Stimulated activated effector memory CD8-positive, alpha-beta T cell treated with anti-CD3 and anti-CD28 coated beads, Interleukin-12 subunit alpha, Interleukin-12 subunit beta, amount 100 ng/mL, for 72 hours (primary cell): ENCODE results near the gene USP6NL.

Source experiments
- ATAC-seq: fragments of 150-1000 bp; cut with Tn5 transposase; 2 replicates; pipeline ENCODE4 v1.10.0; 2021
- DNase-seq, 2 donors: peaks; one replicate each; pipeline ENCODE4 v3.0.0; 2021 to 2022; ENCODE audit warnings: low spot score in 2 of 2
- H3K27ac Mint-ChIP-seq: one replicate; pipeline ENCODE4 v1.8.0; 2022; ENCODE audit warnings: mild to moderate bottlenecking, mixed read lengths
- H3K36me3 Mint-ChIP-seq: one replicate; pipeline ENCODE4 v1.8.0; 2022; ENCODE audit warnings: mild to moderate bottlenecking, mixed read lengths
- H3K4me1 Mint-ChIP-seq: one replicate; pipeline ENCODE4 v1.8.0; 2022; ENCODE audit warnings: mixed read lengths
- H3K4me3 Mint-ChIP-seq: one replicate; pipeline ENCODE4 v1.8.0; 2022; ENCODE audit warnings: mild to moderate bottlenecking, mixed read lengths
- H3K9me3 Mint-ChIP-seq: one replicate; pipeline ENCODE4 v1.8.0; 2022; ENCODE audit warnings: mixed read lengths

Gene USP6NL

DNA sequence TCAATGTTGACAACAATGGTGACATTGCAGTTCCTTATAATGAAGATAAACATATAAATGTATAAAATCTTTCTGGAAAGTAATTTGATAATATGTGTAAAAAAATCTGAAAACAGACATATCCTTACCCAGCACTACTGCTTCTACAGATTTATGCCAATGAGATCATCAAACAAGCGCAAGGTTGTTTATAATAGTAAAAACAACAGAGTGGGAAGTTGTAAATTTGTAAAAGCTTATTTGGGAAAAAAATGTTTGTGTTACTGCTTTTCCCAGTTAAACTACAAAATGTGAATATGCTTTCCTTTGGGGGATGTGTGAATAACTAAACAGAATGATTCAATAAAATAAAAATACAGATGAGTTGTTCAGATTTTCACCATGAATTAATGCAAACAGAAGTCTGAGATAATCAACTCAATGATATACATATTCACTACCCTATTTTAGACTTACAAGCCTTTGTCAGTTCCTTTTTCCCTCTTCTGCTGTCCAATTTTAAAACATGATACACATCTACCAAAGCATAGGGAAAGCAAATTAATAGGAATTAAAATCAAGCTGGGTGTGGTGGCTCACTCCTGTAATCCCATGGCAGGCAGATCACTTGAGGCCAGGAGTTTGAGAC, 82.1 kb downstream of the USP6NL start:
- Mint-ChIP-seq H3K4me3 (no peak overlapping the region), H3K36me3 (no peaks in the 10 kb centered on the region), H3K9me3 (no peaks in the 10 kb centered on the region), H3K27ac (no peak overlapping the region), H3K4me1 (peaks cover 6% of the 10 kb centered on the region)
- ATAC-seq (no peak), DNase-seq (no peak)

DNA sequence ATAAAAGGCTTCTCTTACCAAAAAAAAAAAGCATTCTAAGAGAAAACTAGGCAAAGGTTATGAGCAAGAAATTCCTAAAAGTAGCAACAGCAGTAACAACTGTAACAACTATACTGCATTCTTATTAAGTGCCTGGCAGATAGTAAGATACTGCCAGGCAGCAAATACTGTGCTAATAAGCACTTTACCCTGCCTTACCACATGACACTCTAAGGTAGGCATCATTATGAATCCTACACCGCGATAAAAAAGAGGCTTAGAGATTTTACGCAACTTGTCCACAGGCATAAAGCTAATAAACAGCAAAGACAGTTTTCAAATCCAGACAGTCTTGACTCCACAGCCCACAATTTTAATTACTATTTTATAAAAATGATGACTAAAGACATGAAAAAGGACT, 83.2 kb downstream of the USP6NL start:
- no peaks in the 10 kb centered on the region for H3K36me3 Mint-ChIP-seq
- ATAC-seq, result no peak
- no peak overlapping the region for H3K27ac Mint-ChIP-seq
- no peaks in the 10 kb centered on the region for H3K9me3 Mint-ChIP-seq
- H3K4me1 Mint-ChIP-seq, result peaks cover 6% of the 10 kb centered on the region
- DNase-seq, result no peak
- H3K4me3 Mint-ChIP-seq, result peak overlapping the region; percentile 4

- no peaks in the 10 kb centered on the region for H3K9me3 Mint-ChIP-seq
- peak overlapping the region; percentile 4 for H3K4me3 Mint-ChIP-seq
- DNase-seq, result no peak
- H3K27ac Mint-ChIP-seq, result no peak overlapping the region
- peaks cover 6% of the 10 kb centered on the region for H3K4me1 Mint-ChIP-seq
- ATAC-seq, result no peak
- no peaks in the 10 kb centered on the region for H3K36me3 Mint-ChIP-seq
These were observed 83.7 kb downstream of the USP6NL start for GRCh38 chr10:11527691-11528255.

- peaks cover 6% of the 10 kb centered on the region for H3K4me1 Mint-ChIP-seq
- ATAC-seq (no peak), DNase-seq (no peak)
- H3K4me3 Mint-ChIP-seq, result peak overlapping the region; percentile 4
- H3K27ac Mint-ChIP-seq, result no peak overlapping the region
- no peaks in the 10 kb centered on the region for H3K36me3 Mint-ChIP-seq
- H3K9me3 Mint-ChIP-seq, result no peaks in the 10 kb centered on the region
These were observed 84.4 kb downstream of the USP6NL start for GRCh38 chr10:11527068-11527467.

DNA sequence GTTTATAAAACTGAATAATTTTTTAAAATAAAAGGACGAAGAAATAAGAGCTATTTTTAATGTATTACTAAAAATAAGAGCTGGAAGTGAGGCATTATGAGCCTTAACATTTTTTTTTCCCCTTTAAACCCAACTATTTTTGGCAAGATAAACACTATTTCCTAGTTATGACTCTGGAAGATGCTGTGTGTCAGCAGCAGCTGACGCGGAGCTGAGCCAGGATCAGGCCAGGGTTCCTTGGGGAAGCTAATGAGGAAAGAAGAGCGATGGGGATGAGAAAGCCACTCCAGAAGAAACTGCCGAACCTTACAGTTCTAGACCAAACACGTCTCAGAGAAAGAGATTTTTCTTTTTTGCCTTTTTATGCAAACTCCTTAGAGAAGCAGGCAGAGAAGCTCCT, 85.9 kb downstream of the USP6NL start:
- Mint-ChIP-seq H3K4me1 (peaks cover 6% of the 10 kb centered on the region), H3K27ac (no peak overlapping the region), H3K9me3 (no peaks in the 10 kb centered on the region), H3K4me3 (no peak overlapping the region), H3K36me3 (no peaks in the 10 kb centered on the region)
- DNase-seq, result no peak
- no peak for ATAC-seq

- Mint-ChIP-seq H3K9me3 (no peaks in the 10 kb centered on the region), H3K27ac (no peak overlapping the region), H3K4me3 (no peak overlapping the region), H3K4me1 (peaks cover 6% of the 10 kb centered on the region), H3K36me3 (no peaks in the 10 kb centered on the region)
- no peak for DNase-seq
- no peak for ATAC-seq
These were observed 88.6 kb downstream of the USP6NL start for GRCh38 chr10:11522821-11523245.

GRCh38 chr10:11521860-11522259, 89.6 kb downstream of the USP6NL start:
- H3K4me3 Mint-ChIP-seq, result no peak overlapping the region
- no peaks in the 10 kb centered on the region for H3K36me3 Mint-ChIP-seq
- no peak for DNase-seq
- H3K27ac Mint-ChIP-seq, result no peak overlapping the region
- H3K9me3 Mint-ChIP-seq, result no peaks in the 10 kb centered on the region
- ATAC-seq, result no peak
- H3K4me1 Mint-ChIP-seq, result peaks cover 8% of the 10 kb centered on the region

DNA sequence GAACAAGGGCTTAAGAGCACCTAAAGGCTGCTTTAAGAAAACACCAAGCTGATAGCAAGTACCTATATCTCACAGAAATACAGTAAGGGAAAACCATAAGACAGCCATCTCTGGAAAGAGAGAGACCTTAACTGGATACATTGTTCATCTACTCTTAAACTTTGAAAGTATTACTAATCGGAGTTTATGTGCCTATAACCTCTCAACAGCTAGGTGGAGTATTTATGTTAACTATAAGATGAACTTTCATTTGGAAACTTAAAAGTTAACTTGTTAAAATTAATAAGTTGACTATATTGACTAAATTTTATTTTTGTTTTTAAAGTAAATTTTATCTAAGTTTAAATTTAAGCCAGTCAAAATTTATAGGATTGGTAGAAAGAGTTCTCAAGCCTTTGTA, 90.6 kb downstream of the USP6NL start:
- ATAC-seq (no peak), DNase-seq (no peak)
- Mint-ChIP-seq H3K9me3 (no peaks in the 10 kb centered on the region), H3K36me3 (no peaks in the 10 kb centered on the region), H3K4me1 (peaks cover 6% of the 10 kb centered on the region), H3K4me3 (no peak overlapping the region), H3K27ac (no peak overlapping the region)

- no peaks in the 10 kb centered on the region for H3K9me3 Mint-ChIP-seq
- H3K27ac Mint-ChIP-seq, result peak overlapping the region; percentile 5
- ATAC-seq, result peak; percentile 74
- DNase-seq, result no peak
- peaks cover 6% of the 10 kb centered on the region for H3K4me1 Mint-ChIP-seq
- H3K4me3 Mint-ChIP-seq, result no peak overlapping the region
- no peaks in the 10 kb centered on the region for H3K36me3 Mint-ChIP-seq
These were observed 94.3 kb downstream of the USP6NL start for GRCh38 chr10:11517150-11517549.

- no peaks in the 10 kb centered on the region for H3K9me3 Mint-ChIP-seq
- no peaks in the 10 kb centered on the region for H3K36me3 Mint-ChIP-seq
- H3K4me3 Mint-ChIP-seq, result no peak overlapping the region
- no peak overlapping the region for H3K27ac Mint-ChIP-seq
- DNase-seq, result no peak
- peaks cover 6% of the 10 kb centered on the region for H3K4me1 Mint-ChIP-seq
- ATAC-seq, result peak; percentile 38
These were observed 95.1 kb downstream of the USP6NL start for GRCh38 chr10:11516431-11516746.

DNA sequence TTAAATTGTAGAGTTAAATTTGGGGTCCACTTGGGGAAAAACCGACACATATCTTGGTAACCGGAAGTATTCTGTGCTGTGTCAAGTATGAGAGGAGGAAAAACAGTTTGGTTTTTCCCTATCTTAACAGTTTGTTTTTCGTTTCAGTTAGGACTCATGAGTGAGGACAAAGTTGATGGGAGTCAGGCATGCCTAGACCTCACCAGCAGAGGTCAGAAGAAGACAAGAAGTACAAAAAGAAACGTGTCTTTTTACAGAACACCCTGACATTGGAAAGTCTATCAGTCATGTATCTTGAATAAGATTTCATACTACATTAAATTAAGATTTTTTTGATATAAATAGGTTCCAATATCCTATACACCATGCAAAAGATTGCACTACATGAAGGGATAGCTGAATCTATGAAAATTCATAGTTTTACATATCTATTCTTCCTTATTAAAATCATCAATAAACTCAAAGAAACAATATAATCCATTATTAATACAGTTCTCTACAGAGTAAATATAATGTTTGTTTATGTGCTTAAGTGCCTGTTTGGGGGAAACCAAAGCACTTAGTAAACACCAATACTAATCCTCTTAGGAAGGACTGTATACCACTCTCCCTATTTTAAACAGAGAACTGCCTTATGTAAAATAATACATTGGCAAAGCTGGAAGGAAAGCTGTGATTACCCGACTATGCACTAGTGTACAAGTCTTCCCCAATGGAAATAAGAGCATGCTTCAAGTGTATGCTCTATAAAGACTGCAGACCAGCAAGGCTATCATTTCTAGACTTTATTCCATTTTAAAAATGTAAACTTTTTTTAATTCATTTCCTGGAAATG, 95.6 kb downstream of the USP6NL start:
- H3K4me1 Mint-ChIP-seq, result peaks cover 6% of the 10 kb centered on the region
- H3K4me3 Mint-ChIP-seq, result no peak overlapping the region
- DNase-seq, result no peak
- peak; percentile 75 for ATAC-seq
- no peaks in the 10 kb centered on the region for H3K36me3 Mint-ChIP-seq
- no peaks in the 10 kb centered on the region for H3K9me3 Mint-ChIP-seq
- no peak overlapping the region for H3K27ac Mint-ChIP-seq

GRCh38 chr10:11513727-11514126, 97.7 kb downstream of the USP6NL start:
- Mint-ChIP-seq H3K4me3 (no peak overlapping the region), H3K36me3 (no peaks in the 10 kb centered on the region), H3K9me3 (no peaks in the 10 kb centered on the region), H3K4me1 (peaks cover 6% of the 10 kb centered on the region), H3K27ac (no peak overlapping the region)
- ATAC-seq (no peak), DNase-seq (no peak)

GRCh38 chr10:11512596-11512995, 98.9 kb downstream of the USP6NL start:
- H3K4me3 Mint-ChIP-seq, result no peak overlapping the region

DNA sequence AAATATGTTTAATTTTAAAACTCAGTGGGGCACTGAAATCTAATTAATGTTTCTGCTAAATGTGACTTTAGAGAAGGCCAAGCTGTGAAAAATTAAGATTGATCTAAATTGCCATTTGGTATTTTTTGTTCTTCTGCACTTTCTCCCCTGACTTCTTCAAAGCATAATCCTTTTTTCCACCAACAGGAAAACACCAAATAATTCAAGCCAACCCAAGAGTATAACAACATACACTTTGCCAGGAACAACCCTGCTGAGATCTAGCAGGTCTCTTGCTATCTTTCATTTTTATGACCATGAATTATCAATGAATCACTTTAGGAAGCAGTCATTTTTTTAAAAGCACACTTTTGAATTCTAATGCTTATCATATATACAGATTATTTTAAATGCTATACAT, 100.1 kb downstream of the USP6NL start:
- no peaks in the 10 kb centered on the region for H3K4me1 Mint-ChIP-seq
- H3K4me3 Mint-ChIP-seq, result no peak overlapping the region
- no peaks in the 10 kb centered on the region for H3K9me3 Mint-ChIP-seq
- no peaks in the 10 kb centered on the region for H3K36me3 Mint-ChIP-seq
- no peak for ATAC-seq
- H3K27ac Mint-ChIP-seq, result no peak overlapping the region
- DNase-seq, result no peak

More at GRCh38 chr10:11512596-11512995, 98.9 kb downstream of the USP6NL start:
- no peak for ATAC-seq
- Mint-ChIP-seq H3K27ac (no peak overlapping the region), H3K4me1 (peaks cover 6% of the 10 kb centered on the region), H3K9me3 (no peaks in the 10 kb centered on the region), H3K36me3 (no peaks in the 10 kb centered on the region)
- DNase-seq, result no peak

- H3K9me3 Mint-ChIP-seq, result no peaks in the 10 kb centered on the region
- no peaks in the 10 kb centered on the region for H3K4me1 Mint-ChIP-seq
- H3K36me3 Mint-ChIP-seq, result no peaks in the 10 kb centered on the region
- no peak overlapping the region for H3K27ac Mint-ChIP-seq
- no peak overlapping the region for H3K4me3 Mint-ChIP-seq
- ATAC-seq (no peak), DNase-seq (no peak)
These were observed 100.7 kb downstream of the USP6NL start for GRCh38 chr10:11510736-11511135.

- DNase-seq (no peak), ATAC-seq (no peak)
- Mint-ChIP-seq H3K4me1 (no peaks in the 10 kb centered on the region), H3K27ac (no peak overlapping the region), H3K9me3 (no peaks in the 10 kb centered on the region), H3K4me3 (no peak overlapping the region), H3K36me3 (no peaks in the 10 kb centered on the region)
These were observed 101.2 kb downstream of the USP6NL start for GRCh38 chr10:11510281-11510680.
